ENCODE measurements around the gene DPF3.

The DPF3 gene

DNA sequence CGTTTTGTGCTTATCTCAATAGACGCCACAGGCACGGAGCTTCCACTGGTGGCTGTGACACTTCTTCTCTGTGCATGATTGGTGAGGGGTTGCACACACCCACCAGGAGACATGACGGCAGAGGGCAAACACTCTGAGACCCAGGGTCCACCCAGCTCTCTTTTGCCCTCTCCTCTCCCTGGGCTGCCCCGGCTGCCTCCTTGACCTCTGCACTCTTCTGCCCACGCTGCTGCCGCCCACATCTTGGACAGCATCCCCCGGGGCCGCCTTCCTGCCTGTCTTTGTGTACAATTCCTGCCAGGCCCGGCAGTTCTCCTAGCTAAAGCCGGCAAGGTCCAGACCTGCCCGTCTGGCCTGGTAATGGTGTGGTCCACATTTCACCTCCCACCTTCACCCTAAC is 44.7 kb downstream of the DPF3 start:
- no peak overlapping the region for H3K4me3 ChIP-seq (replicated peaks; ENCODE audit: low read depth, low read length)
- DNase-seq (ENCODE audit: low read depth): no peak
- TF ChIP-seq, protein P1, sequence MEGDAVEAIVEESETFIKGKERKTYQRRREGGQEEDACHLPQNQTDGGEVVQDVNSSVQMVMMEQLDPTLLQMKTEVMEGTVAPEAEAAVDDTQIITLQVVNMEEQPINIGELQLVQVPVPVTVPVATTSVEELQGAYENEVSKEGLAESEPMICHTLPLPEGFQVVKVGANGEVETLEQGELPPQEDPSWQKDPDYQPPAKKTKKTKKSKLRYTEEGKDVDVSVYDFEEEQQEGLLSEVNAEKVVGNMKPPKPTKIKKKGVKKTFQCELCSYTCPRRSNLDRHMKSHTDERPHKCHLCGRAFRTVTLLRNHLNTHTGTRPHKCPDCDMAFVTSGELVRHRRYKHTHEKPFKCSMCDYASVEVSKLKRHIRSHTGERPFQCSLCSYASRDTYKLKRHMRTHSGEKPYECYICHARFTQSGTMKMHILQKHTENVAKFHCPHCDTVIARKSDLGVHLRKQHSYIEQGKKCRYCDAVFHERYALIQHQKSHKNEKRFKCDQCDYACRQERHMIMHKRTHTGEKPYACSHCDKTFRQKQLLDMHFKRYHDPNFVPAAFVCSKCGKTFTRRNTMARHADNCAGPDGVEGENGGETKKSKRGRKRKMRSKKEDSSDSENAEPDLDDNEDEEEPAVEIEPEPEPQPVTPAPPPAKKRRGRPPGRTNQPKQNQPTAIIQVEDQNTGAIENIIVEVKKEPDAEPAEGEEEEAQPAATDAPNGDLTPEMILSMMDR (IDR thresholded peaks at IDR 0.05; ENCODE audit: low read length, missing control alignments): no peak

DNA sequence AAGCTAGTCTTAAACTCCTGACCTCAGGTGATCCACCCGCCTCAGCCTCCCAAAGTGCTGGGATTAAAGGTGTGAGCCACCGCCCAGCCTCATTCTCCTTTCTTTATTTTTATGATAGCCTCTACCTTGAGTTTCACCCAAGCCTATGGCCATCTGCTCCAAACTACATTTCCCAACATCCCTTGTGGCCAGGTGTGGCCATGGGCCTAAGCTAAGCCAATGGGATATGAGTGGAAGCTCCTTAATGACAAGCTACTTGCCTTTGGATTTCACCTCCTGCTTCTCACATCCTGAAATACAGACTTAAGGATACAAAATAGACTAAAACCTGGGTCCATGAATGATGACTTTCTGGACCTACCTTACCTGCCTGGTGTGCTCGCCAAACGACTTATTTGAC is 46.2 kb downstream of the DPF3 start:
- H3K4me3 ChIP-seq (replicated peaks; ENCODE audit: low read depth, low read length): no peak overlapping the region
- no peak for DNase-seq (ENCODE audit: low read depth)
- TF ChIP-seq, protein P1 (IDR thresholded peaks at IDR 0.05; ENCODE audit: low read length, missing control alignments): no peak

DNA sequence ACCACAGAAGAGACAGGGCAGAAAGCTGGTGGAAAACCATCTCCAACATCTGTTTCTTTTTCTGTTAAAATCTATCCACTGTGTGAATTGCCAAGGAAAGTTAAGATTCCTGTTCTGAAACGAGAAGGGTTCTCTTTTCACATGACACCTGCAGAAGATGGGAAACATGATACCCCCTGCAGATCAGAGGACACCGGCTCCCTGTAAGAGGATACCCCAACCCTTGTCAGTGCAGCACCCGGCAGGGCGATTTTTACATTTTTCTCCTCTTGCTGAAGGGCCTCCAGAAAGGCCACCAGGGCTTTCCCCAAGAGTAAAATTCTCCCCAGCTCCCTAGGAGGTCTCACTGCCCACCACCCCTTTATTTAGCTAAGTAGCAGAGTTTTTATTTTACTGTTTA is 48.2 kb downstream of the DPF3 start:
- TF ChIP-seq, protein P1 (IDR thresholded peaks at IDR 0.05; ENCODE audit: low read length, missing control alignments): no peak
- H3K4me3 ChIP-seq (replicated peaks; ENCODE audit: low read depth, low read length): no peak overlapping the region
- DNase-seq (ENCODE audit: low read depth): no peak

DNA sequence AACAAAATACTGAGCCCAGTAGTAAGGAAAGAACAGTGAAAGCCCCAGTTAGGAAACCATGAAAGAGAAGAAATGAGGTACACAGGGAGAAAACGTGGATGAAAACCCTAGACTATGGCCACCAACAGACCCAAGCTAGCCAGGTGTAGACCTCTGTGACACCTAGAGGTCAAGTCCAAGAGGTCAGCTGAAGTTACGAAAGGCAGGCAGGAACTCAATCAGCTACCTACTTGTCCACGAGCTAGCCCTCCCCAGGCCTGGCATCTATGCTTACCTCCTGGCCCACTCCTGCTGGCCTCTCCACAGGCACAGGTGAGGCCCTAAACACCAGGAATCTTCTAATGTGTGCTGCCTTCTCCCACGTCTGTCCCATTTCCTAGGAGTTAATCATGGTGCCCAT is 48.7 kb downstream of the DPF3 start:
- TF ChIP-seq, protein P1 (IDR thresholded peaks at IDR 0.05; ENCODE audit: low read length, missing control alignments): no peak
- no peak overlapping the region for H3K4me3 ChIP-seq (replicated peaks; ENCODE audit: low read depth, low read length)
- DNase-seq (ENCODE audit: low read depth): no peak

DNA sequence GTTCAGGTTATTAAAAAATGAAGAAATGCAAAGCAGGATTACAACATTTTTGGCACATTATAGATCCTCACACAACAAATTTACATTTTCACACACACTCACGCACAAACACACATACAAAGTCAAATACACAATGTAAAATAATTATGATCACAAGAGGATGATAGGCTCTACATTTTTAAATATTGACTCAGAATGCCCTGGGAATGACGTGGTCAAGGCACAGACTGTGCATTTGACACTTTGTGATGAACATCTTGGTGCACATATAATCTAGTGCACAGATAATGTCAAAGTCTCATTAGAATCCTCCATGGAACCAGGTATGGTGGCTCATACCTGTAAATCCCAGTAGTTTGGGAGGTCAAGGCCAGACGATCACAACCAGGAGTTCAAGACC is 49.4 kb downstream of the DPF3 start:
- TF ChIP-seq, protein P1 (IDR thresholded peaks at IDR 0.05; ENCODE audit: low read length, missing control alignments): no peak
- H3K4me3 ChIP-seq (replicated peaks; ENCODE audit: low read depth, low read length): no peak overlapping the region
- DNase-seq (ENCODE audit: low read depth): no peak

DNA sequence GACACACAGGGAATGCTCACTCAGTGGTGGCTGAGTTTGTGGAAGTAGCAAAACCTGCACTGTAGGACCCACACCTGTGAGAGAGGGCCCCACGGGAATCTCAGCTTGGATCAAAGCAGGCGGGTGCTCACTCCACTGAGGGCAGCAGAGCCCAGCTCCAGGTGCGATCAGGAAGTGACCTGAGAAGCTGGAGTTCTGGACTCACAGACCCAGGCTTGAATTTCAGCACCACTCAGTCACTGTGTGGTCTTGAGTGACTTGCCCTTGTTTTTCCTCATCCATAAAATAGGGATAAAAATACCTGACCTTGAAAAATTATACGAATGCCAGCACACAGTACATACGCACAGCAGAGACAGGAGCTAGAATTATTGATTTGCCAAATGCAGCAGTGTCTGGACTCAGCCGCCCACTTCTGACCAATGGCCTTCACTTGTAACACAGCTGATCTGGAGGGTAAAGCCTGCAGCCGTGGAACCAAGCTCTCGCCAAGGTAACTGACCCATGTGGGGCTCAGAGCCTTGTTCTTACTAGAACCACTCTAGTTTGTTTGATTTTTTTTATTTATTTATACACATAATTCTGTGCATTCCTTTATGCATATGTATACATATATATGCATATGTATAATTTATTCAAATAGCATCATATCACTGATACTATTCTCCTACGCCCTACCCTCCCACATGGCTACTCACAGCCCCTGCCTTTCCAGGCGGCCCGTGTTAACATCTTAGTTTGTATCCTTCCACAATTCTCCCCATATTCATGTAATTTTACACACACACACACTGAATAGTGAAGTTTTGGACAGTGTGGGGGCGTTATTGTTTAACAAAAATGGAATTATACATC is 53.9 kb downstream of the DPF3 start:
- no peak overlapping the region for H3K4me3 ChIP-seq (replicated peaks; ENCODE audit: low read depth, low read length)
- TF ChIP-seq, protein P1 (IDR thresholded peaks at IDR 0.05; ENCODE audit: low read length, missing control alignments): no peak
- DNase-seq (ENCODE audit: low read depth): no peak

DNA sequence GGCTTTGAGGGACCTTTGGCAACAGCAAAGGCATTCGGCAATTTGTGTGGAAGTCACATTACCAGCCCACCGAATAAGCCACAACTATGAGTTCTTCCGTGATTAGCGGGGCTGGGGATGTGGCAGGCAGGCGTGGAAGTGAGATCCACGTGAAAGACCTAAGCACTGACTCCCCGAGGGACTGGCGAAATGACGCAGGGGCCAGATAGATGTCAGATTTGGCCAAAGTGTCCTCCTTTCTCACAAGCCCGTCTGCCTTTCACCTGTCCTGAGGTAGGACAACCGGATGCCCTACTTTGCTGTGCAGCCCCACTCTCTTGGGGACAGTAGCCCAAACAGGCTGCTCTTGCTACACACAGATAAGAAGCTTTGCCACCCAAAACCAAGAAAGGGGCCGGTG is 54.5 kb downstream of the DPF3 start:
- no peak overlapping the region for H3K4me3 ChIP-seq (replicated peaks; ENCODE audit: low read depth, low read length)
- TF ChIP-seq, protein P1 (IDR thresholded peaks at IDR 0.05; ENCODE audit: low read length, missing control alignments): no peak
- DNase-seq (ENCODE audit: low read depth): no peak

All from fibroblast of pulmonary artery (primary cell).